Fibroblast of pulmonary artery (primary cell): ENCODE measurements around the gene PDZD2.

Experiments used
- DNase-seq: peaks from one replicate; pipeline ENCODE4 v3.0.0-alpha.2; 2010; ENCODE audit warnings: low read depth
- H3K4me3 ChIP-seq: replicated peaks from 2 replicates; pipeline ENCODE4 v1.5.1; 2011; ENCODE audit warnings: low read depth, mild to moderate bottlenecking, control low read depth, low read length, moderate library complexity
- TF ChIP-seq, protein P1 (sequence below): IDR thresholded peaks from 2 replicates; pipeline ENCODE4 v1.5.1; 2011; ENCODE audit warnings: mild to moderate bottlenecking, control low read depth, low read length, inconsistent platforms; ENCODE audit errors: missing control alignments

PDZD2 gene

DNA sequence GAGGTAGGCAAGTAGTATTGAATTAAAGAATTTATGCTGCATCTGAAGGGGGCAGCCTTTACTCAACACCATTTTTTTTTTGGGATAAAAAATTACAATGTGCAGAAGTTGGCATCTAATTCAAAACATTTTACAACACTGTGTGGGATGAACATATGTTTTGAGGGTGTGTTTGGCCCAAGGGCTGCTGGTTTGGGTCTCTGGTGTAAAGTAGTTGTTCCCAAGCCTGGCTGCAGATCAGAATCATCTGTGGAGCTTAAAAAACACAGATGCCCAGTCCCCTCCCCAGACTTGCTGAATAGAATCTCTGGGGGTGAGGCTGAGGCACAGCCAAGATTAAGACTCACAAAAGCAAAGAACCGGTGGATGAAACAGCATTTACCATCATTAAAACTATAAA lies 33.0 kb upstream of the PDZD2 start:
- no peak for DNase-seq
- TF ChIP-seq, protein P1, sequence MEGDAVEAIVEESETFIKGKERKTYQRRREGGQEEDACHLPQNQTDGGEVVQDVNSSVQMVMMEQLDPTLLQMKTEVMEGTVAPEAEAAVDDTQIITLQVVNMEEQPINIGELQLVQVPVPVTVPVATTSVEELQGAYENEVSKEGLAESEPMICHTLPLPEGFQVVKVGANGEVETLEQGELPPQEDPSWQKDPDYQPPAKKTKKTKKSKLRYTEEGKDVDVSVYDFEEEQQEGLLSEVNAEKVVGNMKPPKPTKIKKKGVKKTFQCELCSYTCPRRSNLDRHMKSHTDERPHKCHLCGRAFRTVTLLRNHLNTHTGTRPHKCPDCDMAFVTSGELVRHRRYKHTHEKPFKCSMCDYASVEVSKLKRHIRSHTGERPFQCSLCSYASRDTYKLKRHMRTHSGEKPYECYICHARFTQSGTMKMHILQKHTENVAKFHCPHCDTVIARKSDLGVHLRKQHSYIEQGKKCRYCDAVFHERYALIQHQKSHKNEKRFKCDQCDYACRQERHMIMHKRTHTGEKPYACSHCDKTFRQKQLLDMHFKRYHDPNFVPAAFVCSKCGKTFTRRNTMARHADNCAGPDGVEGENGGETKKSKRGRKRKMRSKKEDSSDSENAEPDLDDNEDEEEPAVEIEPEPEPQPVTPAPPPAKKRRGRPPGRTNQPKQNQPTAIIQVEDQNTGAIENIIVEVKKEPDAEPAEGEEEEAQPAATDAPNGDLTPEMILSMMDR, result no peak
- no peak overlapping the region for H3K4me3 ChIP-seq

GRCh38 chr5:31607546-31607945 lies 31.4 kb upstream of the PDZD2 start:
- H3K4me3 ChIP-seq, result no peak overlapping the region
- TF ChIP-seq, protein P1, result no peak
- no peak for DNase-seq

DNA sequence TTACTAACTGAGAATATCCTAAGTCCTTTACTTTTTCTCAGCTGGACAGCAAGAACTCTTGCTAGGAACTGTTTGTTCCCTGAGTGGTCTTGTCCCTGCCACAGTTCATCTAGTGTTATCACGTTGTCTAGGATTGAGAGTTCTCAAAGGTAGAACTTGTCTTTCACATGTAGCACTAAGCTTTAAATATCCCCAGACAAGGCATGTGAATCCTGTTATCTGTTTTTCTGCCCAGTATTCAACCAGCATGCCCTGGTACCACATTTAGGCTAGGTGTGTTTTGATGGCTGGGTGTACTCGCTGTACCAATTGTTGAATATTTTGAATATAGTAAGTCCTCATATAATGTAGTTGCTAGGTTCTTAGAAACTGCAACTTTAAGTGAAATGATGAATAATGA lies 27.9 kb upstream of the PDZD2 start:
- H3K4me3 ChIP-seq, result no peak overlapping the region
- no peak for DNase-seq
- TF ChIP-seq, protein P1, result no peak

GRCh38 chr5:31613651-31614050 lies 25.3 kb upstream of the PDZD2 start:
- no peak for DNase-seq
- no peak overlapping the region for H3K4me3 ChIP-seq
- TF ChIP-seq, protein P1, result no peak

- DNase-seq, result peak; percentile 44
Observed at GRCh38 chr5:31614151-31615020, 24.5 kb upstream of the PDZD2 start.

DNA sequence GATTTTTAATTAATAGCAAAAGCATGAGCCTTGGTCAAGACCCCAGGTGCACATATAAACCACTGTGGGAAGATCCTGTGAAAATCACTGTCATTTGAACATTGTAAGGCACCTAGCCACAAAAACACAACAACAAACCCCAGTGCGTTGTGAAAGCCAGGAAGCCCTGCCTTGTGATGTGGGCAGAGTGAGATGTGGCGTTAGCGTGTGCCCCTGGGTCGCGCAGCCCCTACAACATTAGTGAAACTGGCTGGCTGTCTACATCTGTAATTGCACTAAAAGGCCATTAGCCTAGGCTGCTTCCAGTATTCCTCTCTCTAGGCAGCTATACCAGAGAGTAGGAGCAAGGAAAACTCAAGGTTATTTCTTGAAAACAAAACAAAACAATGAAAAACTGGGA lies 21.1 kb upstream of the PDZD2 start:
- H3K4me3 ChIP-seq, result no peak overlapping the region
- no peak for DNase-seq
- TF ChIP-seq, protein P1, result no peak

More at GRCh38 chr5:31614151-31615020, 24.5 kb upstream of the PDZD2 start:
- TF ChIP-seq, protein P1, result no peak
- no peak overlapping the region for H3K4me3 ChIP-seq

GRCh38 chr5:31620026-31620425 lies 18.9 kb upstream of the PDZD2 start:
- TF ChIP-seq, protein P1, result no peak
- H3K4me3 ChIP-seq, result no peak overlapping the region
- DNase-seq, result no peak
